ENCODE measurements around the gene TMEM164. TPM values are rescaled to one million over a fixed set of nuclear protein-coding genes. Genes with fewer than 3 reads are reported as not detected.

TMEM164 gene
- total RNA-seq, 2 donors from 2014 or later, result 45.5 to 445 TPM

DNA sequence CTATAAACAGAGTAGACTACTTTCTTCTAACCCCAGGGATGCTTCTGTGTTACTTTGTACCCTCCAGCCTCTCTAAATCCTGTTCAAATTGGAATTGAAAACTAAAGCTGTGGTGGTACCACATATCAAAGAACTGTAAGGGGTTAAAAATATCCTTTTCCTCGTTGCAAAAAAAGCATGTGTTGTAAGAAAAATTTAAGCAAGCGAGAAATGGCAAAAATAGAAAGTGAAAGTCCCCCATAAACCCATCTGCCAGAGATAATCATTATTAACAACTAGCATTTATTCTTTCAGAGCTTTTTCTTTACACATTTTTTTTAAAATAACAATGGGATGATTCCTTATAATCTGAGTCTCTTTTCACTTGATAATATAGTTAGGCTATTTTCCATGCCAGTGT lies 40.6 kb downstream of the TMEM164 start:
- Histone ChIP-seq H3K9me3 (no peaks in the 10 kb centered on the region), H3K27ac (no peak overlapping the region), H3K36me3 (no peaks in the 10 kb centered on the region), H3K4me1 (replicated peaks) (no peaks in the 10 kb centered on the region), H3K27me3 (replicated peaks; ENCODE audit: insufficient read depth) (no peaks in the 10 kb centered on the region), H3K4me3 (no peak overlapping the region)
- no peak for DNase-seq (ENCODE audit: low spot score)
- intact Hi-C loops (cut with DNase I), result no loop called here
- WGBS, result 16% methylated on average over 2 of the region's 2 CpGs
- TF ChIP-seq POLR2A (IDR thresholded peaks at IDR 0.05) (no peak), POLR2AphosphoS5 (IDR thresholded peaks at IDR 0.05) (no peak)
- TF ChIP-seq, protein P1, sequence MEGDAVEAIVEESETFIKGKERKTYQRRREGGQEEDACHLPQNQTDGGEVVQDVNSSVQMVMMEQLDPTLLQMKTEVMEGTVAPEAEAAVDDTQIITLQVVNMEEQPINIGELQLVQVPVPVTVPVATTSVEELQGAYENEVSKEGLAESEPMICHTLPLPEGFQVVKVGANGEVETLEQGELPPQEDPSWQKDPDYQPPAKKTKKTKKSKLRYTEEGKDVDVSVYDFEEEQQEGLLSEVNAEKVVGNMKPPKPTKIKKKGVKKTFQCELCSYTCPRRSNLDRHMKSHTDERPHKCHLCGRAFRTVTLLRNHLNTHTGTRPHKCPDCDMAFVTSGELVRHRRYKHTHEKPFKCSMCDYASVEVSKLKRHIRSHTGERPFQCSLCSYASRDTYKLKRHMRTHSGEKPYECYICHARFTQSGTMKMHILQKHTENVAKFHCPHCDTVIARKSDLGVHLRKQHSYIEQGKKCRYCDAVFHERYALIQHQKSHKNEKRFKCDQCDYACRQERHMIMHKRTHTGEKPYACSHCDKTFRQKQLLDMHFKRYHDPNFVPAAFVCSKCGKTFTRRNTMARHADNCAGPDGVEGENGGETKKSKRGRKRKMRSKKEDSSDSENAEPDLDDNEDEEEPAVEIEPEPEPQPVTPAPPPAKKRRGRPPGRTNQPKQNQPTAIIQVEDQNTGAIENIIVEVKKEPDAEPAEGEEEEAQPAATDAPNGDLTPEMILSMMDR (IDR thresholded peaks at IDR 0.05), result no peak

DNA sequence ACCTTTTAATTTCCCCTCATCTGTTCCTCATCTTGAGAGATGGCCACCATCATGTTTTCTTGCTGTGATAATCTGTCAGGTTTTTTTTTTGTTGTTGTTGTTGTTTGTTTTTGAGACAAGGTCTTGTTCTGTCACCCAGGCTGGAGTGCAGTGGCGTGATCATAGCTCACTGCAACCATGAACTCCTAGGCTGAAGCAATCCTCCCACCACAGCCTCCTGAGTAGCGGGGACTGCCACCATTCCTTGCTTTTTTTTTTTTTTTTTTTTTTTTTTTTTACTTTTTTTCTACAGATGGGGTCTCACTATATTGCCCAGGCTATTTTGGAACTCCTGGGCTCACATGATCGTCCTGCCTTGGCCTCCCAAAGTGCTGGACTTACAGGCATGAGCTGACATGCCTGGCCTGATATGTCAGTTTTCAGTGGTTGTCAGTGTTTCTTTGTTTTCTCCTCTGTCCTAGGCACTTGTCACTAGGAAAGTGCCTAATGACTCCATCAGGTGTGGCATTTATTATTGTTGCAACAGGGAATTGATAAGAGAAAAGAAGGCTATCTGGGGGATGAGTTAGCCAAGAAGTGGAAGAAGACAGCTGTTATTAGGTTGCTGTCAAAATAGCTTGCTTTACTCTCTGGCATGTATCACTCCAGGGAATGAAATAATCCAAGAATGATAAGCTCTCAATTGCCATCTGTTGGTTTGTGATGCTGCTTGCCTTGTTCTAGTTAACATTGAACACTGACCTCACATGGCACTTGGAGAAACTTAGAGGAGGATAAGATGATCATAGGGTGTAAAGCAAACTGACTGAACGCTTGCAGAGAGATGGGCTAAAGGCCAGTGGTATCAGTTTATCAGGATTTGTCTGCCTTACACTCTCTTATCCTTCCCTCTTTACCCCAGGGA lies 41.7 kb downstream of the TMEM164 start:
- intact Hi-C loops (cut with DNase I), result no loop called here
- WGBS, result 79% methylated on average over 4 of the region's 4 CpGs

DNA sequence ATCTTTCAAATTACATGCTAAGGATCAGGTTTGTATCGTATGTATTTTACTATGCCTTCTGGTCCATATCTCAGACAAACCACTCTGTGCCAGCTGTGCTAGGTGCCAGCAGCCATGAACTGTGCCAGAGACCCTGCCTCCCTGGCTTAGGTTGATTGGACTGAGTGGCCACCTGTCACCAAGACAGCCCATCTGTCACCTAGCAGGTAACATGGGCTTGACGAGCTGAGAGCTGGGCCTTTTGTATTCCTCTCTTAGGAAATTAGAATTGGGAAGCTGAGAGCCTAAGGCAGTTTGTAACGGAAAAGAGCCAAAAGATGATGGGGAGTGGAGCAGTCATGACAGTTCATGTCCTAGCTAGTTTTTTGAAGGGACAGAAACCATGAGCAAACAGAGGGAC lies 42.5 kb downstream of the TMEM164 start:
- DNase-seq (ENCODE audit: low spot score), result no peak
- TF ChIP-seq POLR2AphosphoS5 (IDR thresholded peaks at IDR 0.05) (no peak), POLR2A (IDR thresholded peaks at IDR 0.05) (no peak)
- TF ChIP-seq, protein P1 (IDR thresholded peaks at IDR 0.05), result no peak
- Histone ChIP-seq H3K4me1 (replicated peaks) (no peaks in the 10 kb centered on the region), H3K4me3 (no peak overlapping the region), H3K9me3 (no peaks in the 10 kb centered on the region), H3K27ac (no peak overlapping the region), H3K36me3 (no peaks in the 10 kb centered on the region), H3K27me3 (replicated peaks; ENCODE audit: insufficient read depth) (no peaks in the 10 kb centered on the region)
- 60% methylated on average over 3 of the region's 3 CpGs for WGBS
- intact Hi-C loops (cut with DNase I), result no loop called here

More for the DNA sequence above, 41.7 kb downstream of the TMEM164 start:
- no peak overlapping the region for H3K27ac ChIP-seq
- H3K36me3 ChIP-seq, result no peaks in the 10 kb centered on the region
- no peak overlapping the region for H3K4me3 ChIP-seq
- H3K9me3 ChIP-seq, result no peaks in the 10 kb centered on the region
- no peak for DNase-seq (ENCODE audit: low spot score)
- H3K27me3 ChIP-seq (replicated peaks; ENCODE audit: insufficient read depth), result no peaks in the 10 kb centered on the region
- H3K4me1 ChIP-seq (replicated peaks), result no peaks in the 10 kb centered on the region
- TF ChIP-seq POLR2AphosphoS5 (IDR thresholded peaks at IDR 0.05), result no peak
- TF ChIP-seq POLR2A (IDR thresholded peaks at IDR 0.05), result no peak
- TF ChIP-seq, protein P1 (IDR thresholded peaks at IDR 0.05), result no peak

DNA sequence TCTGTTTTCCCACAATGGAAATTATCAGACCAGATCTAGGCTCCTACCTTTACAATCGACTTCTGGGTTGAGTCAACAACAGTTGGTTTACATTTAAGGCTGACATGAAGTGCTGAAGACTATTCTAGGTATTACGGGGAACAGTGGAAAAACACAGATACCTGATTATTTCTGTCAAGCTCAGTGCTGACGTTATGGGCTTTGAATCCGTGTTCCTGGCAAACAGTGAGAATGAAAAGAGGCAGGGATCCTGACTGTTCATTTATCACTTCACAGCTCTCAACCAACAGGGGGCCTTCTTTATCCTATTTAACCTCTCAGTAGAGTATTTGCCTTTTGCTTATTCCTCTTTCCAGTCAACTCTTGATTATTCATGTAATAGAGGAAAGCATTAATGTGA lies 43.1 kb downstream of the TMEM164 start:
- no peaks in the 10 kb centered on the region for H3K9me3 ChIP-seq
- intact Hi-C loops (cut with DNase I), result no loop called here
- no peak overlapping the region for H3K4me3 ChIP-seq
- WGBS, result 23% methylated on average over 4 of the region's 4 CpGs
- no peak overlapping the region for H3K27ac ChIP-seq
- no peaks in the 10 kb centered on the region for H3K4me1 ChIP-seq (replicated peaks)
- TF ChIP-seq POLR2A (IDR thresholded peaks at IDR 0.05) (no peak), POLR2AphosphoS5 (IDR thresholded peaks at IDR 0.05) (no peak)
- TF ChIP-seq, protein P1 (IDR thresholded peaks at IDR 0.05), result no peak
- no peak for DNase-seq (ENCODE audit: low spot score)
- H3K27me3 ChIP-seq (replicated peaks; ENCODE audit: insufficient read depth), result no peaks in the 10 kb centered on the region
- H3K36me3 ChIP-seq, result no peaks in the 10 kb centered on the region

DNA sequence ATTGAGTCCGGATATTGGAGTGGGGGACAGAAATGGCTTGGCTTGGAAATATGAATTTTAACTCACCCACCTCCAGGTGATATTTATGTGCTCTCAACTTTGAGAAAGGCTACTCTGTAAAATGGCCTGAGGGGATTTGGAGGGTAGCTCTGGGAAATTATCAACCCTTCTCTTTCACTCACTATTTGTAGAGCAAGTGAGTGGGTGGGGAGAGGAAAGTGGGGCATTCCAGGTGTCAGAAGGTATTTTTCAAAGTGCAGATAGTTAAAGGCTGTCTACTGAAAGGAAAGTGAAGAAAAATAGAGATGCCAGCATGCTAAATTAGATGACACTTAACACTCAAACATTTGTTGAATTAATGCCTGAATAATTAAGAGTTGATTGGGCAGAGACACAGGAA lies 44.1 kb downstream of the TMEM164 start:
- Histone ChIP-seq H3K4me3 (no peak overlapping the region), H3K27me3 (replicated peaks; ENCODE audit: insufficient read depth) (no peaks in the 10 kb centered on the region), H3K9me3 (no peaks in the 10 kb centered on the region), H3K27ac (no peak overlapping the region), H3K36me3 (no peaks in the 10 kb centered on the region), H3K4me1 (replicated peaks) (no peaks in the 10 kb centered on the region)
- WGBS, result 94% methylated on average over 1 of the region's 1 CpG
- DNase-seq (ENCODE audit: low spot score), result no peak
- TF ChIP-seq POLR2AphosphoS5 (IDR thresholded peaks at IDR 0.05), result no peak
- TF ChIP-seq, protein P1 (IDR thresholded peaks at IDR 0.05), result no peak
- TF ChIP-seq POLR2A (IDR thresholded peaks at IDR 0.05), result no peak
- intact Hi-C loops (cut with DNase I), result no loop called here
